Gastroesophageal sphincter (tissue), 3 donors: Measurements from ENCODE around the gene LDB1.

Experiments
- EP300 ChIP-seq: sonication (generic); formaldehyde crosslinking; IDR thresholded peaks from one replicate; pipeline ENCODE4 v1.6.1; 2017; ENCODE audit warnings: antibody characterized with exemption, mild to moderate bottlenecking
- TF ChIP-seq, protein P1 (sequence below), 4 experiments: fragments of 200-600 bp in 2 of 4; fragments of 450-650 bp in 2 of 4; sonication (generic) in 1 of 4; IDR thresholded peaks; one replicate each; pipeline ENCODE4 v1.5.1; 2017 to 2019; ENCODE audit warnings: antibody characterized with exemption in 4 of 4, mild to moderate bottlenecking in 2 of 4, moderate library complexity in 2 of 4

DNA sequence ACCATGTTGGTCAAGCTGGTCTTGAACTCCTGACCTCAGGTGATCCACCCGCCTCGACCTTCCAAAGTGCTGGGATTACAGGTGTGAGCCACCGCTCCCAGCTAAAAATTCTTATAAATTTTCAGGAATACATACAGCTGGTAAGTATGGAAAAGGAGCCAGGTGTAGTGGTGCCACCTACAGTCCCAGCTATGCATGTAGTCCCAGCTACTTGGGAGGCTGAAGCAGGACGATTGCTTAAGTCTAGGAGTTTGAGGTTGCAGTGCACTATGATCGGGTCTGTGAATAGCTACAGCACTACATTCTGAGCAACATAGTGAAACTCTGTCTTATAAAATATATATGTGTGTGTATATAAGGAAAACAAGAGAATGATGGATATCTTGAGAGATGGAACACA lies 19.0 kb downstream of the LDB1 start:
- no peak for TF ChIP-seq EP300
- TF ChIP-seq, protein P1, sequence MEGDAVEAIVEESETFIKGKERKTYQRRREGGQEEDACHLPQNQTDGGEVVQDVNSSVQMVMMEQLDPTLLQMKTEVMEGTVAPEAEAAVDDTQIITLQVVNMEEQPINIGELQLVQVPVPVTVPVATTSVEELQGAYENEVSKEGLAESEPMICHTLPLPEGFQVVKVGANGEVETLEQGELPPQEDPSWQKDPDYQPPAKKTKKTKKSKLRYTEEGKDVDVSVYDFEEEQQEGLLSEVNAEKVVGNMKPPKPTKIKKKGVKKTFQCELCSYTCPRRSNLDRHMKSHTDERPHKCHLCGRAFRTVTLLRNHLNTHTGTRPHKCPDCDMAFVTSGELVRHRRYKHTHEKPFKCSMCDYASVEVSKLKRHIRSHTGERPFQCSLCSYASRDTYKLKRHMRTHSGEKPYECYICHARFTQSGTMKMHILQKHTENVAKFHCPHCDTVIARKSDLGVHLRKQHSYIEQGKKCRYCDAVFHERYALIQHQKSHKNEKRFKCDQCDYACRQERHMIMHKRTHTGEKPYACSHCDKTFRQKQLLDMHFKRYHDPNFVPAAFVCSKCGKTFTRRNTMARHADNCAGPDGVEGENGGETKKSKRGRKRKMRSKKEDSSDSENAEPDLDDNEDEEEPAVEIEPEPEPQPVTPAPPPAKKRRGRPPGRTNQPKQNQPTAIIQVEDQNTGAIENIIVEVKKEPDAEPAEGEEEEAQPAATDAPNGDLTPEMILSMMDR (IDR thresholded peaks at IDR 0.05) = no peak
